Fibroblast of mammary gland (primary cell): Measurements from ENCODE around the gene TRAF3.

Source experiments
- DNase-seq: peaks from one replicate; pipeline ENCODE4 v3.0.0-alpha.2; 2010; ENCODE audit warnings: low read depth
- H3K4me3 ChIP-seq: 2 replicates; pipeline ENCODE4 v1.5.1; 2011; ENCODE audit warnings: low read depth, mild to moderate bottlenecking, low read length, moderate library complexity; ENCODE audit not compliant: control insufficient read depth
- CTCF ChIP-seq: conservative IDR thresholded peaks from 2 replicates; pipeline ENCODE4 v1.5.1; 2011; ENCODE audit warnings: low read depth, low read length, inconsistent platforms; ENCODE audit not compliant: control insufficient read depth, insufficient read depth

The TRAF3 gene

GRCh38 chr14:102906616-102907302, 129.5 kb downstream of the TRAF3 start:
- TF ChIP-seq CTCF: no peak
- DNase-seq: no peak
- H3K4me3 ChIP-seq: no peak overlapping the region

DNA sequence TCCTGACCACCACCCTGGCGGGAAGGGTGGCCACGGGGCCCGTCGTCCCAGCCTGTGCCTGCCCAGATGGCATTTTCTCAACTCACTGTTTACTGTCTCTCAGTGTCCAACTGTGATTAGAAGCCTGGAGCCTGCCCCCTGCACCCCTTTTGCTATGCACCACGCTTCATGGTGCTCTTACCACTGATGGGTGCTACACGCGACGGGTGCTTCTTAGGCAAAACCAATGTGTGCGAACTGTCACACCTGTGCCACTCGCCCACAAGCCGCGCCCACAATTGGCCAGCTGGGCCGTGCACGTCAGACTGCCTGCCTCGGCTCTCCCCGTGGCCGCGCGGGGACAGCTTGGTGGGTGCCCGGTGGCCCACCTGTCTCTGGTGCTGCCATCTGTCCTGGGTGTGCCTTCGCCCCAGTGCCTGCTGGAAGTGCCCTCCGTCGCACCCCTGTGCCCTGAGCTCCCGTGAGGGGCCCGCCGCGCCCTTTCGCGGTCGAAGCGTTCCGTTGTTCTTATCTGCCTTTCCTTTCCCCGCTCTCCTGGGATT, 130.1 kb downstream of the TRAF3 start:
- no peak for DNase-seq
- no peak for TF ChIP-seq CTCF
- H3K4me3 ChIP-seq: no peak overlapping the region

DNA sequence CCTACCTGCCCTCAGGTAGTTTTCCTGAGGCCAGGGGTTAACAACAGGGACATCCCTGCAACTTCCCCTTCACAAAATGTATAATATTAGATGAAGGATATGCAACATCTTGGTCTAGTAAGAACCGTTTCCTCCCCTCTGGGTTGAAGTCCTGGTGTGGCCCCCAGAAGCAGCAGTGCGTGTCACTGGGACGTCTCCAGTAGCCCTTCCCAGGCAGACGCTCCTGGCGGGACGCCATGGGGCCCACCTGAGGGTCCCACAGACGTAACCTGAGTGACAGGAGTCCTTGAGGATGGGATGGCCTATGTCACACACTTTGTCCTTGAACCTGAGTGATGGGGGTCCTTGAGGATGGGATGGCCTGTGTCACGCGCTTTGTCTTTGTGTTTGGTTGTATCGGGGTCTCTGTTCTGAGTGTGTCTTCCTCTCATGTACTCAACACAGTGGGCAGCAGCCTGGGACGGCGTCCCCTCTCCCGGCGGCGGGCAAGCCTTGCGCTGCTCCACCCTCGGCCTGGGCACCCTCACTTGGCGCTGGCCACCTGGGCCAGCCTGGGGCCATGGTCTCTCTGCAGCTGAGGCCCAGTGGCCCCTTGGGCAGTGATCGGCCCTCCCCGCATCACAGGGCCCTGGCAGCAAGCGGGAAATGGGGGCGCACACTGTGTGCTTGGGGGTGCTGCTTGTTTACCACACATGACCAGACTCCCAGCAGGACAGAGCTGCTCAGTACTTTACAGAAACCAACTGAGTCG, 130.9 kb downstream of the TRAF3 start:
- DNase-seq: no peak
- H3K4me3 ChIP-seq: no peak overlapping the region
- no peak for TF ChIP-seq CTCF

DNA sequence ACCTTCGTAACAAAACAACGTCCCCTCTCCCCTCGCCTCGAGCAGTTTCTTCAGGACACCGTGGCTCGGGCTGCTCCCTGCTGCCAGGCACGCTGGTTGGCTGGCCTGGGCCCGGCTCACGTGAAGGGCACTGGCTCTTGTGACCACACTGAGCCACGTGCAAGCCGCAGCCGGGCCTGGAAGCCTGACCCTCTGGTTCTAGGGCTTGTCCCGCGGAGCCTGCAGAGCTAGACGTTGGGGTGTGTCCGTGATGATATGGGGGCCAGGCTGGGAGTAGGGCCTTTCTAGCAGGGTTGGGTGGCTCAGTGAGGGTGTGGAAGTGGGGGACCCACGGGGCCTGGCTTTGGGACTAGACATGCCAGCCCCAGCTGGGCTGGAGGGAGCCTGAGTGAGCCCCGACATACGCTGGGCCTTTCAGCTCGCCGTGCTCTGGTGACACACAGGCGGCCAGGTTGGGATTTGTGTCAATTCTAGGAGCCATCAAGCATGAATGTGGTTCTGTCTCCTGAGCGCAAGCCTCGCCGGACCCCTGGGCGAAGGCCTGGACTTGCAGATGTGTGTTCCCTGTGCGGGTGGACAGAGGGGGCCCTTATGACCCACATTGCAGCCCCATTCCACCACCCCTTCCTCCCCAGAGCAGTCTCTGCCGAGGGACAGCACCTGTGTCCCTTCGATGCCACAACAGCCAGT, 131.7 kb downstream of the TRAF3 start:
- DNase-seq: no peak
- TF ChIP-seq CTCF: no peak
- H3K4me3 ChIP-seq: no peak overlapping the region

DNA sequence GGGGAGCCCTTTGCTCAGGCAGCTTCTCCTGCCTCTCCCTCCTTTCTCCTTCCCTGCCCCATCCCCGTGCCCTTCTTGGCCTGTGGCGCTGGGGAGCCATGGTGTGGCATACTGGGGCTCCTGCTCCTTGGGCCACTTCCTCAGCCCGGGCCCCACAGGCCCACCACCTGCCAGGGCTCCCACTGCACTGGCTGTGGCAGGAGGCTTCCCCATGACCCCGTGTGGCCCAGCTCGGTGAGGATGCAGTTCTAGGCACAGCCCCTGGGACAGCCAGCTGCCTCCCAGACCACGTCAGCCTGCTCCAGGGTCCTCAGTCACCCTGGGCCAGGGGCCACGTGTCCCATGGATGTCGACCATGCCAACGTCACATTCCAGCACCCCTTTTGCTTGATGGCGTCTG, 132.2 kb downstream of the TRAF3 start:
- no peak for DNase-seq
- TF ChIP-seq CTCF: no peak
- H3K4me3 ChIP-seq: no peak overlapping the region

GRCh38 chr14:102909911-102910310, 132.7 kb downstream of the TRAF3 start:
- no peak overlapping the region for H3K4me3 ChIP-seq
- DNase-seq: no peak
- TF ChIP-seq CTCF: no peak
